T-helper 2 cell treated with Interferon-gamma antibody and Interleukin-4, amounts not matched to agents 5 μg/mL and 100 μg/mL, for 36 hours (primary cell): ENCODE results near the gene C22orf39.
"Not testable (repeated sequence)": the region's sequence is repeated elsewhere in the genome, so short reads cannot be mapped to it uniquely, and the experiment has no call there.

Experiments used
- DNase-seq: peaks from one replicate; pipeline ENCODE4 v3.0.0; 2021; ENCODE audit warnings: low spot score
- H3K27ac Mint-ChIP-seq: one replicate; pipeline ENCODE4 v1.8.0; 2021; ENCODE audit warnings: mild to moderate bottlenecking, mixed read lengths
- H3K27me3 Mint-ChIP-seq: one replicate; pipeline ENCODE4 v1.8.0; 2021; ENCODE audit warnings: low read depth, mixed read lengths
- H3K36me3 Mint-ChIP-seq: one replicate; pipeline ENCODE4 v1.8.0; 2021; ENCODE audit warnings: low read depth, mixed read lengths
- H3K4me1 Mint-ChIP-seq: one replicate; pipeline ENCODE4 v1.8.0; 2021; ENCODE audit warnings: low read depth, mixed read lengths
- H3K4me3 Mint-ChIP-seq: one replicate; pipeline ENCODE4 v1.8.0; 2022; ENCODE audit warnings: mild to moderate bottlenecking, moderate library complexity, mixed read lengths
- H3K9me3 Mint-ChIP-seq: one replicate; pipeline ENCODE4 v1.8.0; 2021; ENCODE audit warnings: mixed read lengths

Gene C22orf39

DNA sequence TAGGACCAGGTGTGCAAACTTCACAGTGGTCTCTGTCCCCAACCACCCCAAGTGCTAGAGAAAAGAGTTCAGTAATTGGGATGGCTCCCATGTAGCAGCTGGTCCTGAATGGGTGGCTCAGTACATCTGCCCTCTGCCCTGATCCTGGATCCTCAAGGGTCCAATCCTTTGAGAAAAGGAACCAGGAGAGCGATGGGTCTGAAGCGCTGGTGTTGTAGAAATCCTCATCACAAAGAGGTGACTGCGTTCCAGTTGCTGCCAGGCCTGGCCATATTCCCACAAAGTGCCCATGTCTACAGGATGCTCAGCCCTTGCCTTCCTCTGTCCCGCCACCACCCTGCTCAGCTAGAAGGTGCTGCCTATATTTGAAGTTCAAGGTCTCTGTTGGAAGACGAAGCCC is 6.2 kb upstream of the C22orf39 start:
- H3K36me3 Mint-ChIP-seq: peaks cover 55% of the 10 kb centered on the region
- no peak overlapping the region for H3K27ac Mint-ChIP-seq
- no peak for DNase-seq

DNA sequence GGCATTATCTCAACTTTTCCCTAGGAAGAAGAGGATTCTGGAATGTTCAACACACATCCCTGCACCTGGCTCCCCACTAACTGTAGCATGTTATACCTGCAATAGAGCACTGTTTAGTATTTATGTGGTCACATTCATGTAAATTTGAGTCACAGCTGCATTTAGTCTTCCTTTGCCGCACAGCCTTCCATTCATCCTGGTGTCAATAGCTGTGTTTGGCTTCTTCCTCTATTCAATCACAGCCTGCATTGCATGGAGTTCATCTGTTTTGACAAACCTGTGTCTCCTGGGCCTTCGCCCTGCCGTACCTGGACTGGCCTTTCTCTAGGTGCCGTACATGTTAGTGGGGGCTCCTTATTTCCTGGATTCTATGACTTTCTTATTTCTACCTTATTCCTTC is 4.1 kb upstream of the C22orf39 start:
- H3K27me3 Mint-ChIP-seq: no peaks in the 10 kb centered on the region
- H3K27ac Mint-ChIP-seq: no peak overlapping the region
- H3K9me3 Mint-ChIP-seq: no peaks in the 10 kb centered on the region
- no peak overlapping the region for H3K4me3 Mint-ChIP-seq
- peaks cover 13% of the 10 kb centered on the region for H3K4me1 Mint-ChIP-seq
- H3K36me3 Mint-ChIP-seq: peaks cover 52% of the 10 kb centered on the region
- DNase-seq: no peak

More for the DNA sequence above, 6.2 kb upstream of the C22orf39 start:
- H3K27me3 Mint-ChIP-seq: no peaks in the 10 kb centered on the region
- H3K4me3 Mint-ChIP-seq: no peak overlapping the region
- H3K4me1 Mint-ChIP-seq: peaks cover 4% of the 10 kb centered on the region
- no peaks in the 10 kb centered on the region for H3K9me3 Mint-ChIP-seq

DNA sequence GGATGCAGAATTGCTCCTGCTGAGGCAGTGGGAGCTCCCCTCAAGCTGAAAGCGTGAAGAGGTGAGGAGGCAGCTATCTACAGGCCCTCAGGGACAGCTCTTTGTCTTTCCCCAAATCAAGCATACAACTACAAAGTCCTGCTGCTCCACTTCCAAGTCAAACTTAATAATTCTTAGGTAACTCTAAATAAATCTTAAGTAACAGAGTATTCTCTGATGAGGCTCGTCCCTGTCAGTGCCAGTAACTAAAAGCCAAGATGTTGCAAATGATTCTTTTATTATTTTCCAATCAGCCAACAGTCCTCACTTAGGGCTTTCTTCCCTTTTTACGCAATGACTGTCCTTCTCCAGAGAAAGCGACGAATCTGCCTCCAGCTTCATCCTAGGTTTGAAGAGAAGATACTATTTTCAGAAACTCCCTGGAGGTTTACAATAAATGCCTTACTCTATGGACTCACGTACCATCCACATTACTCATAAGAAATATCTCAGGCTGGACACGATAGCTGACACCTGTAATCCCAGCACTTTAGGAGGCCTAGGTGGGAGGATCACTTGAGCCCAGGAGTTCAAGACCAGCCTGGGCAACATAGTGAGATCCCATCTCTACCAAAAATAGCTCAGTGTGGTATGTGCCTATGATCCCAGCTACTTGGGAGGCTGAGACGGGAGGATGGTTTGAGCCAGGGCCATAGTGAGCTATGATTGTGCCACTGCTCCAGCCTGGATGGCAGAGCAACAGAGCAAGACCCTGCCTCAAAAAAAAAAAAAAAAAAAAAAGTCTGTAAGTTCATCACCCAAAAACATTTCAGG is 3.1 kb upstream of the C22orf39 start:
- no peak overlapping the region for H3K4me3 Mint-ChIP-seq
- no peak overlapping the region for H3K27ac Mint-ChIP-seq
- H3K4me1 Mint-ChIP-seq: peaks cover 18% of the 10 kb centered on the region
- H3K27me3 Mint-ChIP-seq: no peaks in the 10 kb centered on the region
- H3K36me3 Mint-ChIP-seq: peaks cover 47% of the 10 kb centered on the region
- DNase-seq: no peak
- no peaks in the 10 kb centered on the region for H3K9me3 Mint-ChIP-seq

DNA sequence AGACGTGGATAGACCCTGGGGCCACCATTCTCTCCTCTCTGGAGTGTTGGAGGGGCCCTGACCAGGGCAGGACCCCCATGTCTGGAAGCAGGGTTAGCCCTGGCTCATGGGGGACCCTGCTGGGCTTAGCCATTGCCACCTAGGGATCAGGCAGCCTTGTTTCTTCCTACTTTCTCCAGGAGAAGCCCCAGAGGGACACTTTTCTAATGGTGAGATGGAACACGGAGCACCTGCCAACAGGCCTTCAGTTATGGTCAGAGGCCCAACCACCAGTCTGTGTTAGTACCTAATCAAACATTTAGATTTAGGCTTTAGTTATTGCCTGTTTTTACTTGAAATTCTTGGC is 1.9 kb upstream of the C22orf39 start:
- peak overlapping the region; percentile 31 for H3K27ac Mint-ChIP-seq
- peaks cover 27% of the 10 kb centered on the region for H3K4me1 Mint-ChIP-seq
- no peak for DNase-seq
- no peaks in the 10 kb centered on the region for H3K27me3 Mint-ChIP-seq
- no peaks in the 10 kb centered on the region for H3K9me3 Mint-ChIP-seq
- H3K4me3 Mint-ChIP-seq: peak overlapping the region; percentile 18
- H3K36me3 Mint-ChIP-seq: peaks cover 42% of the 10 kb centered on the region

DNA sequence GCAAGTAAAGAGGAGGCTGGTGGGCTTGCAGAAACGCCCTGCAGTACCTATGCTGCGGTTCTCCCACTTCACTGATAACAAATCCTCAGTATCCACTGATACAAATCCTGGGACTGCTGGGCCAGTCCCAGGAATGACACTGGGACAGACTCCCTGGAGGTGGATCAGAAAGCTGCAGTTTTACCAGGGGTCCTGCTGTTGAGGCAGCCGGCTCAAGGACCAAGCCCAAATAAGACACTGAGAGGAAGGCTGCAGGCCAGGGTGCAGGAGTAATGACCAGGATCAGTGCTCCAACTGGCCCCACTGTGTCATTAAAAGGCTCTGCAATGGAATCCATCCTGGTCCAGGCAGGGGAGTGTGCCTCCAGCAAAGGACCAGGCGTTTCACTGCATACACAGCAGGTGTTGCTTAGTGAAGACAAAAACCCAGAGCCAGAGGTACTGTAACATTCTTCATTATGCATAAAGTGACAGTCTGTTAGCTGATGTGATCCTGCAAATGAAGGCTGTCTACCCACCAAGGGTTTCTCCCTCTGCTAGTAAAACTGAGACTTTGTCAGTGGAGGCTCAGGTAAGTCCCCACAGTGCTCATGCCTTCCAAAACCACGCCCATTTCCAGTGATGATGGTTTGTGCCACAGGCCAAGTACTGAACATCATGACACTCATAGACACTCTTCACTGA is 1.4 kb upstream of the C22orf39 start:
- peaks cover 29% of the 10 kb centered on the region for H3K4me1 Mint-ChIP-seq
- peak; percentile 51 for DNase-seq
- H3K9me3 Mint-ChIP-seq: no peaks in the 10 kb centered on the region
- peak overlapping the region; percentile 93 for H3K4me3 Mint-ChIP-seq
- H3K27me3 Mint-ChIP-seq: no peaks in the 10 kb centered on the region
- H3K36me3 Mint-ChIP-seq: peaks cover 37% of the 10 kb centered on the region
- H3K27ac Mint-ChIP-seq: peak overlapping the region; percentile 12

DNA sequence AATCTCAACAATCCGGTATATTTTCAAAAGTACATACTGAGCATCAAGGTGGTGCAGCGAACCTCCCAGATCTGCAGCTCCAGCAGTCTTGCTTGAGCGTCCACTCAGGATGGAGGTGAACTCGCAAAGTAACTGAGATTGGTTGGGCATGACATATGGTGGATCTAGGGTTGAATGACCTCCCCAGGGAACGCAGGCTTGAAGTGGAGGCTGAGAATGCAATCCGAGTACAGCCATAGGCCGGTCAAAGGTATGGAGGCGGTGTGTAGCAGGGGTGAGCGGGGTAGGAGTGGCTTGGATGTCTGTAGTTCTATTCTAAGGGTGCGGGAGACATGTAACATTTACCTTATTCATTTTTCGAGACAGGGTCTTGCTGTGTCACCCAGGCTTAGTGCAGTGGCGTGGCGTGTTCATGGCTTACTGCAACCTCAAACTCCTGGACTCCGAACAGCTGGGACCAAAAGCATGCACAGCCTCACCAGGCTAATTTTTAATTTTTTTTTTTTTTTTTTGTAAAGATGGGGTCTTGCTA is 631 bp upstream of the C22orf39 start:
- no peaks in the 10 kb centered on the region for H3K27me3 Mint-ChIP-seq
- peak; percentile 27 for DNase-seq
- H3K36me3 Mint-ChIP-seq: peaks cover 38% of the 10 kb centered on the region
- H3K27ac Mint-ChIP-seq: peak overlapping the region; percentile 93
- H3K9me3 Mint-ChIP-seq: no peaks in the 10 kb centered on the region
- H3K4me1 Mint-ChIP-seq: peaks cover 31% of the 10 kb centered on the region
- peak overlapping the region; percentile 93 for H3K4me3 Mint-ChIP-seq

DNA sequence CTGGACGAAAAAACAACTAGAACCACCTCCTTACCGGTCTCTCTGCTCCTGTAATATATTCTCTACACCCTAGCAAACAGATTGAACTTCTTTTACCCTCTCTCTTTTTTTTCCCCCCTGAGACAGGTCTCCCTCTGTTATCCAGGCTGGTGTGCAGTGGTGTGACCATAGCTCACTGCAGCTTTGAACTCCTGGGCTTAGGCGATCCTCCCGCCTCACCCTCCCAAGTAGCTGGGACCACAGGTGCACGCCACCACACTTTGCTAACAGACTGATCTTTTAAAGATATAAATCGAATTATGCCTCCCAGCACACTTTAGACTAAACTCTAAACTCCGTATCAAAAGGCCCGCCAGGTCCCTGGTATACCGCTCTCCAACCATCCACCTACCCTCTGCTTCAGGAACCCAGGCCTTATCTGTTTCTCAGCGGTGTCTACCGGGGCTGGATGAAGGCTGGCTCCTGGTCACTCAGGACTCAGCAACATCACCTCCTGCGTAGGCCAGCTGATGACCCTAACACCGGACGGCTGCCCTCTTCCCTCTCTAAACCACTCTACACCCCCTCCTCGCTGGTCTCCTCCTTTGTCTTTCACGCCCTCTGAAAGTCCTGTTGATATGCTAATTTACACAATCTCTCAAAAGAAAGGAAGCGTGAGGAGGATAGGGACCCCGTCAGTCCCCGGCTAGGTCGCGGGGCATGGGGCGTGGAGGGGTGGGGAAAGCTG is 745 bp downstream of the C22orf39 start:
- Mint-ChIP-seq H3K4me1 (peaks cover 35% of the 10 kb centered on the region), H3K9me3 (no peaks in the 10 kb centered on the region), H3K27ac (peak overlapping the region; percentile 87), H3K4me3 (peak overlapping the region; percentile 93), H3K36me3 (peaks cover 33% of the 10 kb centered on the region), H3K27me3 (no peaks in the 10 kb centered on the region)
- no peak for DNase-seq

DNA sequence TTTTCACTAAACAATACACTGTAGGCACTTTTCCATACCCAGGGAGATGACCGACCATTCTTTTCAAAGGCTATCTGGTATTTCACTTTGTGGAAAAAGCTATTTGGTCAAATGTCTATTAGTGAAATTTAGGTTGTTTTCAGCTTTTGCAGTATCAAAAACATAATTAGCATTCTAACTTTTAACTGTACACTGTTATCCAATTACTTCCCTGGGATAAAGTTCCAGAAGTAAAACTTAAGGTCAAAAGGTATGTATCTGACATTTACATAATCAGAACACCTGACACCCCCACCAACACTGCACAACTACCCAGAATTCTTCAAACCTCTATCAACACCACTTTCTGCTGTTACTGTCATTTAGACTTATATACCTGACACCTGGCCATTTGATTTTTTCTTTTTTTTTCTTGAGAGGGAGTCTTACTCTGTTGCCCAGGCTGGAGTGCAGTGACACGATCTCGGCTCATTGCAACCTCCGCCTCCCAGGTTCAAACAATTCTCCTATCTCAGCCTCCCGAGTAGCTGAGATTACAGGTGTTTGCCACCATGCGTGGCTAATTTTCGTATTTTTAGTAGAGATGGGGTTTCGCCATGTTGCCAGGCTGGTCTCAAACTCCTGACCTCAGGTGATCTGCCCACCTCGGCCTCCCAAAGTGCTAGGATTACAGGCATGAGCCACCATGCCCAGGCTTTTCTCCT is 2.1 kb downstream of the C22orf39 start:
- H3K27ac Mint-ChIP-seq, H3K9me3 Mint-ChIP-seq, H3K27me3 Mint-ChIP-seq, DNase-seq: not testable (repeated sequence)
- H3K4me1 Mint-ChIP-seq: peaks cover 35% of the 10 kb centered on the region
- H3K4me3 Mint-ChIP-seq: peak overlapping the region; percentile 31
- peaks cover 26% of the 10 kb centered on the region for H3K36me3 Mint-ChIP-seq

DNA sequence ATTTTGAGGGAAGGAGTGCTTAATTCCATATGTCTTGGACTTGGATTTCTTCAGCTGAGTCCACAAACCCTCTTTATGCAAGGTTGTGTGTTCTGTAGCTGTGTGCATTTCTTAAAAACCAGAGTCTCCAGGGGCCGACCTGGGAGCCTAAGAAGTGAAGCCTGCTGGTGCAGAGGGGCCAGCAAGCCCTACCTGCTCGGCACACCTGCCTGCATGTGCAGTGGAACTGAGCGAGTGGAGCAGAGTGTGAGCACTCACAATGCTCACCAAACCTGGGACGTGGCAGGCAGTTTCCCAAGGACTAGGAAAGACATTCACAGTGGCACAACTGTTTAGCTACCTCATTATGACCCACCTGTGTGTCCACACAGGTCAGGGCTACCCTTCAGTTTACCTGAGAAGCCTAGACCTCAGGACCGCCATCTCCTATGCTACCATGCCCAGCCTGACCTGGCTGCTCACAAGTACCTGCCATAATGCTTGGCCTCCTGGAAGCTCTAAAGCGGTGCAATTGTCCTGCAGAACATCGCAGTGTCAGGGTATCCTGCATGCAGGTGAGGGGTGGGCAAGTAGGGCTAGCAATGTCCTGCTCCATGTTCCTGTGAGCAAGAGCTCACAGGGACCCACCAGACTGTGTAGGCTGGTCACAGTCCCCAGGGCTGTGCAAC is 3.8 kb downstream of the C22orf39 start:
- Mint-ChIP-seq H3K27me3 (no peaks in the 10 kb centered on the region), H3K9me3 (no peaks in the 10 kb centered on the region), H3K4me3 (no peak overlapping the region), H3K4me1 (peaks cover 31% of the 10 kb centered on the region), H3K36me3 (peaks cover 25% of the 10 kb centered on the region), H3K27ac (no peak overlapping the region)
- DNase-seq: no peak

DNA sequence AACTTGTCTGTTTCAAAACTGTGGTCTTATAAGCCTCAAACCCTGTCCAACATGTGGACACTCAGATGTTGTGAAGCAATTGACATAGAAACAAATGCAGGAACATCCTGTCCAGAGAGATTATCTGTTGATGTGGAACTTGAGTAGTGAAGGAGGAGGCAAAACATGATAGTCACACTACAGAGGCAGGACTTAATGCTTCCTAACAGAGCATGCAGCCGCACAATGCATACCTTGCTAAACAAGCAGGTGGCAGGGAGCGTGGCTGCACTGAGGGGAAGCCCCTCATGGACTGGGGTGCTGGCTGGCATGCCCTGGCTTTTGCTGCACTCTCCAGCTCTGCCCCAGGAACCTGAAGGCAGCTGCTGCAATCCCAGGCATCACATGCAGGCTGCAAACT is 5.3 kb downstream of the C22orf39 start:
- peaks cover 30% of the 10 kb centered on the region for H3K4me1 Mint-ChIP-seq
- H3K36me3 Mint-ChIP-seq: peaks cover 25% of the 10 kb centered on the region
- DNase-seq: no peak
- no peaks in the 10 kb centered on the region for H3K27me3 Mint-ChIP-seq
- no peaks in the 10 kb centered on the region for H3K9me3 Mint-ChIP-seq
- no peak overlapping the region for H3K4me3 Mint-ChIP-seq
- no peak overlapping the region for H3K27ac Mint-ChIP-seq

DNA sequence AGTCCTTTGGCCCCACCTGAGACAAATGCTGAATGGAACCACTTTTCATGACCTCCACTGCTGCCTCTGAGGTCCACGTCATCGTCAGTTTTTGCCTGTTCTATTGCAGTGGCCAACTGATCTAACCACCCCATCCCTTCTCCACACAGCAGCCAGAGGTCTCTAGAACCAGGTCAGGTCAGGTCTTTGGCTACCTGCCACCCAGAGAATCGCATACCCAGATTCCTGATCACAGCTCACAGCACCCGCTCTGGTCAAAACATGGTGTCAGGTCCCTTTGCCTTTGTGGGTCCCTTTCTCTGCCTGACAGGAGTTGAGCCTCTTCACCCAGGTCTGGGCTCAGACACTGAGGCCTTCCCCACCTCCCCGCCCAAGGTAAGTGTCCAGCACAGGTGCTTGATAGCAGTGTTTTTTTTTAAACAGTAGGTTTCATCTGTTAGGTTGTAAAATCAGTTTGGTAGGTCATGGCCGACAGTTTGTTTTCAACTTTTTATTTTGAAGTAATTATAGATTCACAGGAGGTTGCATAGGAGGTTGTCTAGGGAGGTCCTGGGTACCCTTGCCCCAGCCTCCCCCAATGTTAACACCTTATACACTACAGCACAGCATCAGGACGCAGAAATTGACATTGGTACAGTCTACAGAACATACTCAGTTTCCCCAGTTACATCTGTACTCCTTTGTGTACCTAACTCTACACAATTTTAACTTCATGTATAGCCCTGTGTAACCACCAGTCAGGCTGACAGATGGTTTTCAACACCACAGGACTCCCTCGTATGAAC is 6.9 kb downstream of the C22orf39 start:
- Mint-ChIP-seq H3K36me3 (peaks cover 20% of the 10 kb centered on the region), H3K4me3 (no peak overlapping the region)

DNA sequence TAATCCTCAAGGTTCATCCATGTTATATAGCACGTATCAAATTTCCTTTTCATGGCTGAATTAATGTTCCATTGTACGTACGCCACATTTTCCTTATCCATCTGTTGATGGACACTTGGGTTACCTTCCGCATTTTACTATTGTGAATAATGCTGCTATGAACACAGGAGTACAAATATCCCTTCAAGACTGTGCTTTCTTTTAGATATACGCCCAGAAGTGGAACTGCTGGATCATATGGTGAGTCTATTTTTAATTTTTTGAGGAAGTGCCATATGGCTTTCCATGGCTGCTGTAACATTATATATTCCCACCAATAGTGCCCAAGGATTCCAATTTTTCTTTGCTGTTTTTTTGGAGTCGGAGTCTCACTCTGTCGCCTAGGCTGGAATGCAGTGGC is 9.2 kb downstream of the C22orf39 start:
- H3K4me1 Mint-ChIP-seq: peaks cover 12% of the 10 kb centered on the region
- no peaks in the 10 kb centered on the region for H3K9me3 Mint-ChIP-seq
- H3K36me3 Mint-ChIP-seq: peaks cover 15% of the 10 kb centered on the region
- H3K4me3 Mint-ChIP-seq: no peak overlapping the region
- no peak overlapping the region for H3K27ac Mint-ChIP-seq
- no peaks in the 10 kb centered on the region for H3K27me3 Mint-ChIP-seq
- no peak for DNase-seq

More for the DNA sequence above, 6.9 kb downstream of the C22orf39 start:
- no peak for DNase-seq
- H3K27ac Mint-ChIP-seq: no peak overlapping the region
- H3K4me1 Mint-ChIP-seq: peaks cover 22% of the 10 kb centered on the region
- H3K9me3 Mint-ChIP-seq: no peaks in the 10 kb centered on the region
- H3K27me3 Mint-ChIP-seq: no peaks in the 10 kb centered on the region
